Stimulated activated CD4-positive, alpha-beta T cell treated with anti-CD3 and anti-CD28 coated beads, Interleukin-4, amount 100 ng/mL, for 24 hours (primary cell): ENCODE data around the gene PRR5L.
A peak's percentile ranks its signal among the peaks of the same experiment; 100 is the strongest.
"Not testable (repeated sequence)": the region's sequence is repeated elsewhere in the genome, so short reads cannot be mapped to it uniquely, and the experiment has no call there.

Experiments
- DNase-seq: peaks from one replicate; pipeline ENCODE4 v3.0.0-alpha.2; 2020

PRR5L gene

GRCh38 chr11:36469881-36470802 lies 174.1 kb downstream of the PRR5L start:
- DNase-seq = no peak

- no peak for DNase-seq
Measured at GRCh38 chr11:36471577-36471976, 175.5 kb downstream of the PRR5L start.

- DNase-seq = no peak
Measured at GRCh38 chr11:36475192-36475591, 179.1 kb downstream of the PRR5L start.

- DNase-seq = peak; percentile 15
Measured at GRCh38 chr11:36478700-36479329, 182.7 kb downstream of the PRR5L start.

GRCh38 chr11:36480833-36481232 lies 184.7 kb downstream of the PRR5L start:
- no peak for DNase-seq

GRCh38 chr11:36483042-36483441 lies 187.0 kb downstream of the PRR5L start:
- DNase-seq = not testable (repeated sequence)

- no peak for DNase-seq
Measured at GRCh38 chr11:36485298-36486002, 189.4 kb downstream of the PRR5L start.

- DNase-seq = no peak
Measured at GRCh38 chr11:36487619-36488018, 191.5 kb downstream of the PRR5L start.

- DNase-seq = no peak
Measured at GRCh38 chr11:36488096-36488495, 192.0 kb downstream of the PRR5L start.

GRCh38 chr11:36490026-36490806 lies 194.1 kb downstream of the PRR5L start:
- no peak for DNase-seq

- peak; percentile 40 for DNase-seq
Measured at GRCh38 chr11:36492724-36493304, 196.7 kb downstream of the PRR5L start.

GRCh38 chr11:36493332-36493731 lies 197.2 kb downstream of the PRR5L start:
- no peak for DNase-seq

GRCh38 chr11:36498721-36499120 lies 202.6 kb downstream of the PRR5L start:
- DNase-seq = no peak

GRCh38 chr11:36499315-36499714 lies 203.2 kb downstream of the PRR5L start:
- no peak for DNase-seq

- DNase-seq = no peak
Measured at GRCh38 chr11:36500315-36500721, 204.2 kb downstream of the PRR5L start.

GRCh38 chr11:36501236-36501635 lies 205.1 kb downstream of the PRR5L start:
- DNase-seq = no peak

- no peak for DNase-seq
Measured at GRCh38 chr11:36507824-36508489, 211.9 kb downstream of the PRR5L start.

- DNase-seq = no peak
Measured at GRCh38 chr11:36508743-36509142, 212.7 kb downstream of the PRR5L start.

- DNase-seq = peak; percentile 33
Measured at GRCh38 chr11:36509201-36509639, 213.1 kb downstream of the PRR5L start.

GRCh38 chr11:36509694-36510593 lies 213.9 kb downstream of the PRR5L start, which contains the start of gene TRAF6:
TRAF6 (minus strand) TSS chr11:36510272; CDS start chr11:36501515, 8,757 bp downstream.
- DNase-seq = peak; percentile 92

- no peak for DNase-seq
Measured at GRCh38 chr11:36510594-36510942, 214.5 kb downstream of the PRR5L start.
